GM23338 (cell line): ENCODE data around the gene ST6GALNAC3. TPM values are rescaled to one million over a fixed set of nuclear protein-coding genes. Genes with fewer than 3 reads are reported as not detected.

ENCODE experiments used
- ATAC-seq: fragments of 200-7000 bp; cut with Tn5 transposase; 3 replicates; pipeline ENCODE4 v1.9.1; 2020
- DNase-seq: peaks from one replicate; pipeline ENCODE4 v3.0.0-alpha.2; 2015; ENCODE audit warnings: low spot score
- H2AFZ ChIP-seq: fragments of 200-600 bp; sonication (generic); 2 replicates; pipeline ENCODE4 v1.8.0; 2016; ENCODE audit warnings: antibody characterized with exemption, mild to moderate bottlenecking, moderate library complexity
- H3F3A ChIP-seq: fragments of 200-600 bp; sonication (generic); replicated peaks from 2 replicates; pipeline ENCODE4 v1.8.0; 2017; ENCODE audit warnings: antibody characterized with exemption, mixed run types, low read depth
- H3K27ac ChIP-seq: fragments of 200-600 bp; sonication (generic); 2 replicates; pipeline ENCODE4 v1.6.1; 2016; ENCODE audit warnings: low read depth
- H3K27me3 ChIP-seq: fragments of 200-600 bp; sonication (generic); 2 replicates; pipeline ENCODE4 v1.8.0; 2016; ENCODE audit warnings: mild to moderate bottlenecking, mixed run types, moderate library complexity; ENCODE audit not compliant: insufficient read depth
- H3K36me3 ChIP-seq: fragments of 200-600 bp; sonication (generic); 2 replicates; pipeline ENCODE4 v1.8.0; 2016; ENCODE audit warnings: mild to moderate bottlenecking; ENCODE audit not compliant: insufficient read depth
- H3K4me1 ChIP-seq: fragments of 200-600 bp; sonication (generic); 2 replicates; pipeline ENCODE4 v1.8.0; 2016; ENCODE audit warnings: mild to moderate bottlenecking, moderate library complexity; ENCODE audit not compliant: insufficient read depth
- H3K4me2 ChIP-seq: fragments of 200-600 bp; sonication (generic); 2 replicates; pipeline ENCODE4 v1.7.1; 2017; ENCODE audit warnings: mixed run types
- H3K4me3 ChIP-seq: fragments of 200-600 bp; sonication (generic); 2 replicates; pipeline ENCODE4 v1.6.1; 2016; ENCODE audit warnings: mixed run types
- H3K79me2 ChIP-seq: fragments of 200-600 bp; sonication (generic); replicated peaks from 2 replicates; pipeline ENCODE4 v1.8.0; 2017; ENCODE audit warnings: mild to moderate bottlenecking; ENCODE audit not compliant: insufficient read depth
- H3K9me2 ChIP-seq: fragments of 200-600 bp; sonication (generic); 2 replicates; pipeline ENCODE4 v1.8.0; 2017; ENCODE audit not compliant: insufficient read depth
- H4K20me1 ChIP-seq: fragments of 200-600 bp; sonication (generic); replicated peaks from 2 replicates; pipeline ENCODE4 v1.8.0; 2017; ENCODE audit warnings: mild to moderate bottlenecking; ENCODE audit not compliant: insufficient read depth
- H3K27ac Mint-ChIP-seq: 2 replicates; pipeline ENCODE4 v1.8.0; 2020; ENCODE audit warnings: inconsistent platforms, mild to moderate bottlenecking, moderate library complexity, mixed read lengths
- H3K27me3 Mint-ChIP-seq: 3 replicates; pipeline ENCODE4 v1.8.0; 2022; ENCODE audit warnings: low read depth, mild to moderate bottlenecking, moderate library complexity, mixed read lengths, inconsistent platforms; ENCODE audit not compliant: insufficient read depth, poor library complexity
- H3K36me3 Mint-ChIP-seq: 3 replicates; pipeline ENCODE4 v1.8.0; 2021; ENCODE audit warnings: low read depth, mild to moderate bottlenecking, inconsistent platforms, moderate library complexity, mixed read lengths
- H3K4me1 Mint-ChIP-seq: 3 replicates; pipeline ENCODE4 v1.8.0; 2020; ENCODE audit warnings: mild to moderate bottlenecking, inconsistent platforms, mixed read lengths
- H3K4me3 Mint-ChIP-seq: 3 replicates; pipeline ENCODE4 v1.8.0; 2021; ENCODE audit warnings: moderate library complexity, mild to moderate bottlenecking, inconsistent platforms, mixed read lengths
- H3K9me3 Mint-ChIP-seq: 3 replicates; pipeline ENCODE4 v1.8.0; 2020; ENCODE audit warnings: moderate library complexity, mild to moderate bottlenecking, inconsistent platforms, mixed read lengths
- CREB1 ChIP-seq: fragments of 250-450 bp; sonication (Bioruptor Pico); IDR thresholded peaks from 2 replicates; pipeline ENCODE4 v1.5.0; 2020; ENCODE audit warnings: low read depth, mild to moderate bottlenecking, moderate library complexity
- JUNB ChIP-seq: IDR thresholded peaks from one replicate; pipeline ENCODE4 v1.6.1; 2016; ENCODE audit warnings: antibody characterized with exemption; ENCODE audit not compliant: unreplicated experiment
- NANOG ChIP-seq: IDR thresholded peaks from 2 replicates; pipeline ENCODE4 v1.6.1; 2016; ENCODE audit warnings: antibody characterized with exemption, borderline replicate concordance
- POLR2AphosphoS5 ChIP-seq: IDR thresholded peaks from 2 replicates; pipeline ENCODE4 v1.6.1; 2016; ENCODE audit warnings: antibody characterized with exemption, low read depth
- REST ChIP-seq: IDR thresholded peaks from one replicate; pipeline ENCODE4 v1.6.1; 2018; ENCODE audit warnings: antibody characterized with exemption; ENCODE audit not compliant: unreplicated experiment
- STAT1 ChIP-seq: IDR thresholded peaks from one replicate; pipeline ENCODE4 v1.6.1; 2016; ENCODE audit warnings: antibody characterized with exemption; ENCODE audit not compliant: unreplicated experiment
- ZNF114 ChIP-seq: fragments of 250-450 bp; sonication (Bioruptor Pico); IDR thresholded peaks from 2 replicates; pipeline ENCODE4 v1.5.0; 2020; ENCODE audit warnings: mild to moderate bottlenecking, moderate library complexity
- ZNF331 ChIP-seq: fragments of 250-450 bp; sonication (Bioruptor Pico); IDR thresholded peaks from 2 replicates; pipeline ENCODE4 v1.5.0; 2020; ENCODE audit warnings: low read depth, mild to moderate bottlenecking, moderate library complexity
- ZNF462 ChIP-seq: fragments of 250-450 bp; sonication (Bioruptor Pico); IDR thresholded peaks from 2 replicates; pipeline ENCODE4 v1.5.0; 2020; ENCODE audit warnings: mild to moderate bottlenecking, moderate library complexity
- polyA plus RNA-seq: library from polyadenylated mRNA; unstranded; fragments of >200 nt; fragmentation: Nextera tagmentation; extraction: Ambion mirVana; gene quantifications from 2 replicates; pipeline ENCODE4 v1.2.1, GENCODE V29; 2016
- total RNA-seq: library from RNA; depleted of rRNA; stranded (reverse); fragments of >200 nt; shearing (Covaris generic); gene quantifications from 2 replicates; pipeline ENCODE4 v1.2.3, GENCODE V29; 2014

ST6GALNAC3 gene
- total and polyA plus RNA-seq, 2 experiments from 2014 or later, result 4.7 to 11.6 TPM

- no peaks in the 10 kb centered on the region for H3K36me3 Mint-ChIP-seq
- H3F3A ChIP-seq, result no peaks in the 10 kb centered on the region
- H3K4me3 ChIP-seq, result no peak overlapping the region
- no peak overlapping the region for H3K4me2 ChIP-seq
- TF ChIP-seq NANOG (no peak), REST (no peak), ZNF114 (CRISPR knock-in tag) (no peak), CREB1 (CRISPR knock-in tag) (no peak), ZNF331 (no peak), POLR2AphosphoS5 (no peak), STAT1 (no peak)
- H3K27me3 Mint-ChIP-seq, result no peaks in the 10 kb centered on the region
- no peaks in the 10 kb centered on the region; the same call in 2 of the 3 replicates for H3K9me3 Mint-ChIP-seq
- DNase-seq, result no peak
- no peaks in the 10 kb centered on the region for H3K9me2 ChIP-seq
- H3K4me1 ChIP-seq, result 0 out of 2 replicates have a peak, but pooled peaks cover under 1% of the 10 kb centered on the region
- ATAC-seq, result no peak
- no peak overlapping the region for H2AFZ ChIP-seq
- H3K4me1 Mint-ChIP-seq, result peaks cover 18% of the 10 kb centered on the region; the same call in 2 of the 3 replicates
- H3K27ac ChIP-seq, result no peak overlapping the region
- H3K36me3 ChIP-seq, result no peaks in the 10 kb centered on the region
- no peaks in the 10 kb centered on the region for H4K20me1 ChIP-seq
- H3K4me3 Mint-ChIP-seq, result no peak overlapping the region
- H3K27ac Mint-ChIP-seq, result no peak overlapping the region
- no peaks in the 10 kb centered on the region for H3K79me2 ChIP-seq
- H3K27me3 ChIP-seq, result no peaks in the 10 kb centered on the region
These were observed 399.0 kb downstream of the ST6GALNAC3 start for GRCh38 chr1:76473591-76473990.

GRCh38 chr1:76474922-76475321, 400.4 kb downstream of the ST6GALNAC3 start:
- no peaks in the 10 kb centered on the region for H3K27me3 Mint-ChIP-seq
- TF ChIP-seq JUNB (no peak), CREB1 (CRISPR knock-in tag) (no peak), ZNF462 (no peak), ZNF331 (no peak), ZNF114 (CRISPR knock-in tag) (no peak), REST (no peak)

More at GRCh38 chr1:76474922-76475321, 400.4 kb downstream of the ST6GALNAC3 start:
- Mint-ChIP-seq H3K4me3 (no peak overlapping the region), H3K4me1 (peaks cover 14% of the 10 kb centered on the region; the same call in 2 of the 3 replicates), H3K36me3 (peaks cover 3% of the 10 kb centered on the region; the same call in 1 of the 3 replicates), H3K9me3 (no peaks in the 10 kb centered on the region; the same call in 2 of the 3 replicates), H3K27ac (no peak overlapping the region)
- Histone ChIP-seq H3K4me3 (no peak overlapping the region), H3K36me3 (no peaks in the 10 kb centered on the region), H3K27ac (no peak overlapping the region), H2AFZ (no peak overlapping the region), H3K27me3 (no peaks in the 10 kb centered on the region), H3K4me1 (no peaks in the 10 kb centered on the region), H3K79me2 (no peaks in the 10 kb centered on the region), H3K4me2 (no peak overlapping the region), H3K9me2 (no peaks in the 10 kb centered on the region), H3F3A (no peaks in the 10 kb centered on the region), H4K20me1 (no peaks in the 10 kb centered on the region)
- DNase-seq (no peak), ATAC-seq (no peak)
